OCI-LY1 (cell line): ENCODE measurements around the gene CREB5.

Source experiments
- H2AFZ ChIP-seq: fragments of 200-600 bp; sonication (generic), shearing (Covaris generic); 2 replicates; pipeline ENCODE4 v1.6.0; 2014; ENCODE audit warnings: antibody characterized with exemption, mild to moderate bottlenecking, low read length
- H3F3A ChIP-seq: fragments of 200-600 bp; sonication (generic), shearing (Covaris generic); 2 replicates; pipeline ENCODE4 v1.6.0; 2014; ENCODE audit warnings: mild to moderate bottlenecking, antibody characterized with exemption, low read length, moderate library complexity; ENCODE audit not compliant: insufficient read depth
- H3K27ac ChIP-seq: fragments of 200-600 bp; sonication (generic); 2 replicates; pipeline ENCODE4 v1.5.1; 2014; ENCODE audit warnings: low read length, mixed run types, mild to moderate bottlenecking, low read depth; ENCODE audit not compliant: poor library complexity, severe bottlenecking
- H3K27me3 ChIP-seq: fragments of 200-600 bp; sonication (generic); 2 replicates; pipeline ENCODE4 v1.6.0; 2014; ENCODE audit warnings: antibody characterized with exemption, mild to moderate bottlenecking, low read length, moderate library complexity; ENCODE audit not compliant: insufficient read depth
- H3K36me3 ChIP-seq: fragments of 200-600 bp; sonication (generic); 2 replicates; pipeline ENCODE4 v1.6.1; 2014; ENCODE audit warnings: mild to moderate bottlenecking, antibody characterized with exemption, low read length, moderate library complexity, mixed read lengths; ENCODE audit not compliant: insufficient read depth
- H3K4me1 ChIP-seq: fragments of 200-600 bp; sonication (generic); 2 replicates; pipeline ENCODE4 v1.5.1; 2014; ENCODE audit warnings: mild to moderate bottlenecking, low read length, moderate library complexity; ENCODE audit not compliant: insufficient read depth, severe bottlenecking
- H3K4me2 ChIP-seq: fragments of 200-600 bp; sonication (generic), shearing (Covaris generic); 2 replicates; pipeline ENCODE4 v1.6.1; 2014; ENCODE audit warnings: low read length
- H3K4me3 ChIP-seq: fragments of 200-600 bp; sonication (generic); 2 replicates; pipeline ENCODE4 v1.5.1; 2014; ENCODE audit warnings: low read length, low read depth, mild to moderate bottlenecking, mixed read lengths; ENCODE audit not compliant: poor library complexity, severe bottlenecking
- H3K79me2 ChIP-seq: fragments of 200-600 bp; shearing (Covaris generic); 2 replicates; pipeline ENCODE4 v1.6.1; 2016; ENCODE audit warnings: mixed run types, low read length, mixed read lengths; ENCODE audit not compliant: insufficient read depth
- H3K9ac ChIP-seq: fragments of 200-600 bp; sonication (generic), shearing (Covaris generic); 2 replicates; pipeline ENCODE4 v1.6.1; 2014; ENCODE audit warnings: mild to moderate bottlenecking, low read length, mixed read lengths
- H3K9me2 ChIP-seq: fragments of 200-600 bp; sonication (generic), shearing (Covaris generic); 2 replicates; pipeline ENCODE4 v1.6.1; 2014; ENCODE audit warnings: low read depth, mild to moderate bottlenecking, low read length, mixed read lengths
- H3K9me3 ChIP-seq: fragments of 200-600 bp; shearing (Covaris generic); 2 replicates; pipeline ENCODE4 v1.6.1; 2014; ENCODE audit warnings: low read length, mixed read lengths
- H4K20me1 ChIP-seq: fragments of 200-600 bp; sonication (generic), shearing (Covaris generic); 2 replicates; pipeline ENCODE4 v1.6.0; 2016; ENCODE audit warnings: mild to moderate bottlenecking, low read length; ENCODE audit not compliant: insufficient read depth
- EZH2 ChIP-seq: fragments of 200-600 bp; sonication (generic), shearing (Covaris generic); IDR thresholded peaks from 2 replicates; pipeline ENCODE4 v1.8.0; 2017; ENCODE audit warnings: borderline replicate concordance, mixed run types, mild to moderate bottlenecking, antibody characterized with exemption, low read length, moderate library complexity, mixed read lengths
- TF ChIP-seq, protein P1 (sequence below): fragments of 200-600 bp; sonication (generic), shearing (Covaris generic); IDR thresholded peaks from 2 replicates; pipeline ENCODE4 v1.5.1; 2017; ENCODE audit warnings: mild to moderate bottlenecking, antibody characterized with exemption, low read length, moderate library complexity, mixed read lengths

The CREB5 gene

DNA sequence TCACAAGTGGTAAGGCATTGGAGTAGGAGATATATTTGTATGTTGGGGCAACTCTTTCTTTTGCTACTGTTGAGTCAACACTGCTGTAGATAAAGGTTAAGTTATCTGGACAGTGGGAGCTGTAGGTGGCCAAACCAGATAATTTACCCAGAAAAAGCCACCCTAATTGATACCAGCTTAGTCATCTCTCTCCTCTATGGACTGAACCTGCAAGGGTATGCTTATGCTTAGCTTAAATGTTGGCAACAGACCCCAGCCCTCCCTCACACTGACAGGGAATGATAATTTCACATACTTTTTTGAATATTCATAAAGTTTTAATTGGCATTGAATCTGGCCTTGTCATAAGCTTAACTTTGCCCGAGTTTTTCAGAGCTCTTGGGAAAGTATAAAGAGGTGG is 66.3 kb downstream of the CREB5 start:
- H3K79me2 ChIP-seq, result no peaks in the 10 kb centered on the region
- H4K20me1 ChIP-seq, result no peaks in the 10 kb centered on the region
- H3K27me3 ChIP-seq, result 0 out of 2 replicates have a peak, but pooled peaks cover 5% of the 10 kb centered on the region
- H3K9me2 ChIP-seq, result no peaks in the 10 kb centered on the region
- TF ChIP-seq, protein P1, sequence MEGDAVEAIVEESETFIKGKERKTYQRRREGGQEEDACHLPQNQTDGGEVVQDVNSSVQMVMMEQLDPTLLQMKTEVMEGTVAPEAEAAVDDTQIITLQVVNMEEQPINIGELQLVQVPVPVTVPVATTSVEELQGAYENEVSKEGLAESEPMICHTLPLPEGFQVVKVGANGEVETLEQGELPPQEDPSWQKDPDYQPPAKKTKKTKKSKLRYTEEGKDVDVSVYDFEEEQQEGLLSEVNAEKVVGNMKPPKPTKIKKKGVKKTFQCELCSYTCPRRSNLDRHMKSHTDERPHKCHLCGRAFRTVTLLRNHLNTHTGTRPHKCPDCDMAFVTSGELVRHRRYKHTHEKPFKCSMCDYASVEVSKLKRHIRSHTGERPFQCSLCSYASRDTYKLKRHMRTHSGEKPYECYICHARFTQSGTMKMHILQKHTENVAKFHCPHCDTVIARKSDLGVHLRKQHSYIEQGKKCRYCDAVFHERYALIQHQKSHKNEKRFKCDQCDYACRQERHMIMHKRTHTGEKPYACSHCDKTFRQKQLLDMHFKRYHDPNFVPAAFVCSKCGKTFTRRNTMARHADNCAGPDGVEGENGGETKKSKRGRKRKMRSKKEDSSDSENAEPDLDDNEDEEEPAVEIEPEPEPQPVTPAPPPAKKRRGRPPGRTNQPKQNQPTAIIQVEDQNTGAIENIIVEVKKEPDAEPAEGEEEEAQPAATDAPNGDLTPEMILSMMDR, result no peak
- no peak for TF ChIP-seq EZH2
- H3K4me3 ChIP-seq, result no peak overlapping the region
- H3K4me2 ChIP-seq, result no peak overlapping the region
- peaks cover 14% of the 10 kb centered on the region for H3K4me1 ChIP-seq
- H3K9me3 ChIP-seq, result no peaks in the 10 kb centered on the region
- no peak overlapping the region for H3K9ac ChIP-seq
- no peak overlapping the region for H3K27ac ChIP-seq
- no peaks in the 10 kb centered on the region for H3F3A ChIP-seq
- no peaks in the 10 kb centered on the region for H3K36me3 ChIP-seq
- H2AFZ ChIP-seq, result no peak overlapping the region

DNA sequence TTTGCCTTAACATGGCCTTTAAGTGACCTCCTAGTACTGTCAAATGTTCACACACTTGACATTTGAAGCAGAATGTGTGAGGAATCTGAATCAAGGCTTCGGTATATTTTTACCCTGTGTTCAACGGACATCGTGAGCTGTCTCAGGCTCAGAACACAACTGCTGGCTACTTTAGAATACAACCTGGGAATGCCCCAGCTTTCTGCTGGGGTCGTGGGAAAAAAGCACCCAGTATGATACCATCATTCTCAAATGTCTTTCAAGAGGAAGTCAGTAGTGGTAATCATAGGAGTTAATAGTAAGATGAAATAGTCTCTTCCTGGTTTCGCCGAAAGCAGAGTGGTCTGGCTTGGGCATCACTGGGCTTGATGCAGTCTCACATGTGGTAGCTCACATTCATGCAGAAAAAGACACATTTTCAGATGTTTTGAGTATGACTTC is 67.2 kb downstream of the CREB5 start:
- no peak overlapping the region for H3K9ac ChIP-seq
- no peak overlapping the region for H3K4me3 ChIP-seq
- no peak overlapping the region for H3K4me2 ChIP-seq
- no peaks in the 10 kb centered on the region for H3F3A ChIP-seq
- no peaks in the 10 kb centered on the region for H4K20me1 ChIP-seq
- TF ChIP-seq EZH2, result no peak
- TF ChIP-seq, protein P1, result no peak
- no peak overlapping the region for H3K27ac ChIP-seq
- H2AFZ ChIP-seq, result no peak overlapping the region
- peaks cover 14% of the 10 kb centered on the region for H3K4me1 ChIP-seq
- no peaks in the 10 kb centered on the region for H3K36me3 ChIP-seq
- no peaks in the 10 kb centered on the region for H3K79me2 ChIP-seq
- H3K9me3 ChIP-seq, result no peaks in the 10 kb centered on the region
- 0 out of 2 replicates have a peak, but pooled peaks cover 9% of the 10 kb centered on the region for H3K27me3 ChIP-seq
- no peaks in the 10 kb centered on the region for H3K9me2 ChIP-seq

DNA sequence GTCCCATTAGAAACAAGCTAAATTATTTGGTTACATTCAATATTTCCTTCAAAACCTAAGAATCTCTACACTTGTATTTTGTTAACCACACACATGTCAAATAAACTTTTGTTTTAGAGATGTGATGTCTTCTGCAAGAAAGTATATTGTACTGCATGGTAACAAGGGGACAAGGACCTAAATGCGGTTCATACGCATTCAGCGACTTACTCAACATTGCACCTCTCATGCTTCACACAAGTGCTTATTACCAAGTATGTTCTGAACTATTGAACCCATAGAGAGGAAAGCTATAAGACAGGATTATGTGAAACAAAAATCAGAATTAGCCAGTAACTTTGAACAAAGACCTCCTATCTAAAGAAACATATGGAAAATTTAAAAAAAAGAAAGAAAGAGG is 68.3 kb downstream of the CREB5 start:
- Histone ChIP-seq H3K36me3 (no peaks in the 10 kb centered on the region), H3K9ac (no peak overlapping the region), H4K20me1 (no peaks in the 10 kb centered on the region), H2AFZ (no peak overlapping the region), H3K9me2 (no peaks in the 10 kb centered on the region), H3K79me2 (no peaks in the 10 kb centered on the region), H3F3A (no peaks in the 10 kb centered on the region), H3K27me3 (0 out of 2 replicates have a peak, but pooled peaks cover 7% of the 10 kb centered on the region), H3K9me3 (no peaks in the 10 kb centered on the region), H3K4me2 (no peak overlapping the region), H3K4me1 (peaks cover 14% of the 10 kb centered on the region), H3K27ac (no peak overlapping the region), H3K4me3 (no peak overlapping the region)
- TF ChIP-seq, protein P1, result no peak
- TF ChIP-seq EZH2, result no peak
